Stimulated activated CD4-positive, alpha-beta T cell treated with anti-CD3 and anti-CD28 coated beads, Interleukin-1b, Interleukin-23, amount 100 ng/mL, for 4 hours (primary cell): Measurements from ENCODE around the gene CDC20.
"Not testable (repeated sequence)": the region's sequence is repeated elsewhere in the genome, so short reads cannot be mapped to it uniquely, and the experiment has no call there.

Experiments used
- DNase-seq, 2 donors: peaks; one replicate each; pipeline ENCODE4 v3.0.0-alpha.2; 2020; ENCODE audit warnings: low read depth in 2 of 2

Gene CDC20

DNA sequence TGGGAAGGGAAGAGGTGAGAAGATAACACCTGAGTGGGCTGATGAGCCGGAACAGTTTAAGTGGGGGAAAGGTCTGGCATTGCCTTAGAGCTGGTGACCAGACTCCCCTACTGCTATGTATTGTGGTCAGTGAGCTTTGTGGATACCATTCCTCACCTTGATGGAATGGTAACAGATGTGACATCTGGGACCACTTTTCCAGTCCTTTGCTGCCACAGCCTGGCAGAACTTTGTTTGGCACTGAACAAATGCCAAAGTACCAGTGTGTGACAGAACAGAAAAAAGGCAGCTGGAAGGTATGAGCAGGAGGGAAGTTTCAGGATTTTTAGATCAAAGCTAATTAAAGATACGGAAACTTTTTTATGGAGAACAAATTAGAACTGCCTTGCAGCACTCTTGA, 24.7 kb downstream of the CDC20 start:
- no peak for DNase-seq

DNA sequence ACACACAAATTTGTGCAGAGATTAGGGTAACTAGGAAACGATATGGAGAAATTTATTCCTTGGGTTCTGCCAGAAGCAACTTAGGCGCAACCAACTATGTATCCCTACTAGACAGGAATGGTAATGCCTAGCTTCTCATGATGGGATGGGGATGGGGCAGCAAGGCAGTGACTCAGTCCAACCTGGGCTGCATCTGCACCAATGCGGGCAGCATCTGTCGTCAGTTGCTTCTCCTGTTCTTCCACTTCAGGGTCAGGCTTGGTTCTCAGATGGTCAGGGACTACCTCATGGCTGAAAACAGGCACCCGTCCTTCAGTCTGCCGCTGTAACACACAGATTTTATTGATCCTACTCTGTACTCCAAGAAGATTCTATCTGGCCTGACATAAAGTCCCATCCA, 27.9 kb downstream of the CDC20 start:
- DNase-seq: no peak

GRCh38 chr1:43387976-43388599, 29.3 kb downstream of the CDC20 start:
- DNase-seq: no peak

DNA sequence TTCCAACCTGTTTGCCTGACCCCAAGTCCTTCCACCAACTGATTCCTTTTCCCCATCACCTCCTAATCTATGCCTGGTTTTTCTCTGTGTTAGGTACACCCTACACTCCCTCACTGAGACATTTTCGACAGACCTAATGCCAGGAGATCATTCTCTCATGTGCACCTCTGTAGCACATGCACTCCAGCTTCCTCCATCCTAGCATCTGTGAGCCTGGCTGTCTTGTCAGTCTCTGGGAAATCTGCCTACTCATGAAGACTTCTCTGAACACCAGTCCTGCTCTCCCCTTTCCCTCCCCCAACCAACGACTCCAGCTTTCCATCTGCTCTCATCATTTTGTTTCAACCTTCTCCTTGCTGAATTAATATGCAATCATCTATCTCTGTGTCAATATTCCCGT, 29.8 kb downstream of the CDC20 start:
- DNase-seq: no peak

- peak; percentile 83 to 88 for DNase-seq
These were observed 30.8 kb downstream of the CDC20 start, which contains the start of the genes MED8 and SZT2 for GRCh38 chr1:43389326-43390313. TSS of gene MED8 (minus strand) at chr1:43389800. CDS start at chr1:43389764, 36 bp downstream. TSS of gene SZT2 (plus strand) at chr1:43389899. CDS start at chr1:43389969, 70 bp downstream.

- DNase-seq: no peak
These were observed 33.9 kb downstream of the CDC20 start for GRCh38 chr1:43392702-43393101.

- DNase-seq: no peak
These were observed 36.7 kb downstream of the CDC20 start for GRCh38 chr1:43395523-43395922.

GRCh38 chr1:43396059-43396458, 37.3 kb downstream of the CDC20 start:
- no peak for DNase-seq

GRCh38 chr1:43398227-43398626, 39.4 kb downstream of the CDC20 start:
- no peak for DNase-seq

GRCh38 chr1:43400441-43400840, 41.7 kb downstream of the CDC20 start:
- DNase-seq: not testable (repeated sequence)

- DNase-seq: no peak
These were observed 43.5 kb downstream of the CDC20 start for GRCh38 chr1:43402089-43402865.

DNA sequence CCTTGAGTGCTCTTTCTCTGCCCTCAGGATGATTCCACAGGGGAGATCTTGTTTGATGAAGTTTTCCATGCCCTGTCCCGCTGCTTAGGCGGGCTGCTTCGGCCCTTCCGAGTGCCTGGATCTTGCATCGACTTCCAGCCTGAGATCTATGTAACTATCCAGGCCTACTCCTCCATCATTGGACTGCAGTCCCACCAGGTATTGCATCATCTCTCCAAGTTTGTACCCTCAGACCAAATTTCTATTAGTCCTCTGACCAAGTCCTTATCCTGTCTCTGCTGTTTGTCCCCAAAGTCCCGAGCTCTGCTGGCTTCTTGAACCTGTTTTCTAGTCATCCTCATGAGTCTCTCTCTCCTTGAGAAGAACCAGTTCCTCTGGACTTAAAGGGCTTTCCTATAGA, 45.6 kb downstream of the CDC20 start:
- DNase-seq: no peak

GRCh38 chr1:43405219-43405875, 46.6 kb downstream of the CDC20 start:
- no peak for DNase-seq

GRCh38 chr1:43405876-43406234, 47.1 kb downstream of the CDC20 start:
- no peak for DNase-seq

- DNase-seq: no peak
These were observed 51.8 kb downstream of the CDC20 start for GRCh38 chr1:43410571-43410970.
